Thyroid gland (tissue), 4 donors: ENCODE results near the gene APOL2. TPM values are rescaled to one million over a fixed set of nuclear protein-coding genes. Genes with fewer than 3 reads are reported as not detected.
"Not testable (repeated sequence)": the region's sequence is repeated elsewhere in the genome, so short reads cannot be mapped to it uniquely, and the experiment has no call there.

Experiments used
- DNase-seq, 2 donors: peaks; one replicate each; pipeline ENCODE4 v3.0.0-alpha.2; 2019
- H3K27ac ChIP-seq, 3 donors: fragments of 200-600 bp; sonication (generic); 1 replicate in 2 of 3; 2 replicates in 1 of 3; pipeline ENCODE4 v1.5.1; 2016 to 2019; ENCODE audit warnings: mild to moderate bottlenecking in 1 of 3, moderate library complexity in 1 of 3
- H3K27me3 ChIP-seq: fragments of 200-600 bp; sonication (generic); one replicate; pipeline ENCODE4 v1.5.1; 2019
- H3K36me3 ChIP-seq, 2 donors: fragments of 200-600 bp; sonication (generic); one replicate each; pipeline ENCODE4 v1.5.1; 2016 to 2019
- H3K4me1 ChIP-seq, 2 donors: fragments of 200-600 bp; sonication (generic); one replicate each; pipeline ENCODE4 v1.5.1; 2017 to 2019
- H3K4me3 ChIP-seq, 3 donors: fragments of 200-600 bp; sonication (generic); replicated peaks in 1 of 3; 1 replicate in 2 of 3; 2 replicates in 1 of 3; pipeline ENCODE4 v1.5.1; 2016; ENCODE audit warnings: mild to moderate bottlenecking in 1 of 3
- H3K9me3 ChIP-seq: fragments of 200-600 bp; sonication (generic); one replicate; pipeline ENCODE4 v1.5.1; 2017
- CTCF ChIP-seq, 6 experiments: fragments of 200-600 bp in 3 of 6; fragments of 450-650 bp in 3 of 6; sonication (generic) in 3 of 6; IDR thresholded peaks; one replicate each; pipeline ENCODE4 v1.5.1; 2016 to 2019; ENCODE audit warnings: antibody characterized with exemption in 6 of 6, mild to moderate bottlenecking in 2 of 6, inconsistent platforms in 1 of 6, moderate library complexity in 1 of 6
- POLR2A ChIP-seq, 2 donors: fragments of 450-650 bp; IDR thresholded peaks; one replicate each; pipeline ENCODE4 v1.6.1; 2017; ENCODE audit warnings: antibody characterized with exemption in 2 of 2, mild to moderate bottlenecking in 2 of 2, moderate library complexity in 1 of 2
- whole genome bisulfite sequencing, 2 donors: methylation state at CpG; one replicate each; pipeline ENCODE4 v1.1.5; 2017; 5-methylcytosine and 5-hydroxymethylcytosine counted together
- intact Hi-C: fragments of 100-400 bp; cut with DNase I; formaldehyde crosslinking; loops from one replicate; pipeline ENCODE4 v1.15.1; 2023
- total RNA-seq, 4 donors: library from RNA; depleted of rRNA; stranded (reverse); fragments of >200 nt; gene quantifications; one replicate each; pipeline ENCODE4 v1.2.3, GENCODE V29; 2016

APOL2 gene
- total RNA-seq, 4 donors from 2014 or later, result 31.1 to 45.6 (median 35.6) TPM

GRCh38 chr22:36212901-36213300, 26.4 kb downstream of the APOL2 start:
- H3K27ac ChIP-seq, result no peak overlapping the region
- TF ChIP-seq CTCF (IDR thresholded peaks at IDR 0.05) (no peak), POLR2A (IDR thresholded peaks at IDR 0.05) (no peak)

GRCh38 chr22:36211237-36211861, 28.0 kb downstream of the APOL2 start:
- DNase-seq, result peak; percentile 51 to 54
- WGBS, 2 donors, result 49% methylated on average over 4 of the region's 4 CpGs

More at GRCh38 chr22:36212901-36213300, 26.4 kb downstream of the APOL2 start:
- no peak for DNase-seq
- Histone ChIP-seq H3K4me1 (peaks cover 0 to 28% of the 10 kb centered on the region in 2 donors), H3K4me3 (no peak overlapping the region), H3K9me3 (no peaks in the 10 kb centered on the region), H3K27me3 (no peaks in the 10 kb centered on the region), H3K36me3 (no peaks in the 10 kb centered on the region)
- intact Hi-C loops, result no loop called here

DNA sequence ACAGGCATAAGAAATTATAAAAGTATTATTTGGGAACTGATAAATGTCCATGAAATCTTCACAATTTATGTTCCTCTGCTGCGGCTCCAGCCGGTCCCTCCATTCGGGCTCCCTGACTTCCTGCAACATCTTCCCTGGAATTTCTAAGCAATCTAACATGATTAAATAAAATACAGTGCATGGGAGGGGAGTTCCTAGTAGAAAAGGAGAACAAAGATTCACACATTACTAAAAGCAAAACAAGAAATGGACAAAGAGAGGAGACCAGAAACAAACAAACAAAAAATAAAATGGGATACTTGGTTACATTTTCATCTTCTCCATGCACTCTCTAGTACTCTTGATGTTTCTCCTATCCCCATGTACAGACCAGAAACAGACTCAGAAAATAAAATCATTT, 29.1 kb downstream of the APOL2 start:
- peaks cover 0 to 28% of the 10 kb centered on the region in 2 donors for H3K4me1 ChIP-seq
- TF ChIP-seq CTCF (IDR thresholded peaks at IDR 0.05) (no peak), POLR2A (IDR thresholded peaks at IDR 0.05) (no peak)
- no peaks in the 10 kb centered on the region for H3K9me3 ChIP-seq
- H3K27me3 ChIP-seq, result no peaks in the 10 kb centered on the region
- 91 to 93% methylated on average over 3 of the region's 3 CpGs for WGBS, 2 donors
- intact Hi-C loops, result no loop called here
- DNase-seq, result no peak
- H3K4me3 ChIP-seq, result no peak overlapping the region
- no peak overlapping the region for H3K27ac ChIP-seq
- H3K36me3 ChIP-seq, result no peaks in the 10 kb centered on the region

More at GRCh38 chr22:36211237-36211861, 28.0 kb downstream of the APOL2 start:
- Histone ChIP-seq H3K36me3 (no peaks in the 10 kb centered on the region), H3K9me3 (no peaks in the 10 kb centered on the region), H3K27ac (no peak overlapping the region), H3K27me3 (no peaks in the 10 kb centered on the region), H3K4me1 (peaks cover 0 to 28% of the 10 kb centered on the region in 2 donors), H3K4me3 (no peak overlapping the region)
- intact Hi-C loops, result no loop called here
- TF ChIP-seq CTCF (IDR thresholded peaks at IDR 0.05) (no peak), POLR2A (IDR thresholded peaks at IDR 0.05) (no peak)

DNA sequence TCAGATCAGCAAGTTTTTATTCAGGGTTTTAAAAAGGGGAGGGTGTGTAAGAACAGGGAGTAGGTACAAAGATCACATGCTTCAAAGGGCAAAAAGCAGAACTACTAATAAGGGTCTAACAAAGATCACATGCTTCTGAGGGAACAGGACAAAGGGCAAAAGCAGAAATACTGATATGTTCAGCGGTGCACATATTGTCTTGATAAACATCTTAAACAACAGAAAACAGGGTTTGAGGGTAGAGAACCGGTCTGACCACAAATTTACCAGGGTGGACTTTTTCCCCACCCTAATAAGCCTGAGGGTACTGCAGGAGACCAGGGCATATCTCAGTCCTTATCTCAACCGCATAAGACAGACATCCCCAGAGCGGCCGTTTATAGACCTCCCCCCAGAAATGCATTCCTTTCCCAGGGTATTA, 29.8 kb downstream of the APOL2 start:
- DNase-seq, H3K4me3 ChIP-seq, H3K27ac ChIP-seq, H3K36me3 ChIP-seq, H3K27me3 ChIP-seq, intact Hi-C loops, H3K9me3 ChIP-seq: not testable (repeated sequence)
- H3K4me1 ChIP-seq, result peaks cover 0 to 28% of the 10 kb centered on the region in 2 donors
- 86% methylated on average over 5 of the region's 5 CpGs for WGBS, 2 donors

GRCh38 chr22:36208914-36209313, 30.4 kb downstream of the APOL2 start:
- TF ChIP-seq CTCF (IDR thresholded peaks at IDR 0.05), result no peak
- TF ChIP-seq POLR2A (IDR thresholded peaks at IDR 0.05), result no peak
- no peaks in the 10 kb centered on the region for H3K36me3 ChIP-seq
- DNase-seq, result no peak
- intact Hi-C loops, result no loop called here
- H3K27ac ChIP-seq, result no peak overlapping the region
- 88 to 95% methylated on average over 1 of the region's 1 CpG for WGBS, 2 donors
- no peak overlapping the region for H3K4me3 ChIP-seq
- peaks cover 0 to 24% of the 10 kb centered on the region in 2 donors for H3K4me1 ChIP-seq
- H3K9me3 ChIP-seq, result no peaks in the 10 kb centered on the region
- H3K27me3 ChIP-seq, result no peaks in the 10 kb centered on the region
